Astrocyte (in vitro differentiated cells and primary cell): Measurements from ENCODE around the gene SEL1L.

Source experiments
- CTCF ChIP-seq: IDR thresholded peaks from 2 replicates; pipeline ENCODE4 v1.5.1; 2011; ENCODE audit warnings: low read depth, mild to moderate bottlenecking, inconsistent platforms, low read length, moderate library complexity; ENCODE audit not compliant: insufficient read depth
- EZH2 ChIP-seq: IDR thresholded peaks from 2 replicates; pipeline ENCODE4 v1.6.1; 2012; ENCODE audit warnings: mild to moderate bottlenecking, low read length, inconsistent platforms; ENCODE audit not compliant: insufficient read depth

DNA sequence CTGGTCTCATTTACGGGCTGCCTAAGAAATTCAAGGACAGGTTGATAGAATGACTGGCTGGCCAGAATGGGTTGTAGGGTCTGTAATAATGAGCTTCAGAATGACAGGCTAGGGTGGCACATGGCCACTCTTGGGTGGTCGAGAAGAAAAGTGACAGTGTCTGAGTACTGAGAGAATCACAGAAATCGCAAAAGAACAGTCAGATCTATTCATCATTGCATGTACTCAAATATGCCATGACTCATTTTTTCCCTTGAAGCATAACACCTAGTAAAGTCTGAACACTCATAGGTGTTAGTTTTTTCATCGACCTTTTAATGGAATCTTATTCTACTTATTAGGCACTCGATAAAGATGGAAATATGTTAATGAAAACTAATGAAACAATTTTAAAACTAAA lies 37.8 kb upstream of the SEL1L start:
- TF ChIP-seq CTCF, result no peak
- TF ChIP-seq EZH2, result no peak
